ENCODE data around the gene LNX1.

Gene LNX1

GRCh38 chr4:53563824-53564223 lies 27.5 kb downstream of the LNX1 start:
- no peak for FAIRE-seq

GRCh38 chr4:53562409-53562808 lies 28.9 kb downstream of the LNX1 start:
- FAIRE-seq, result no peak

GRCh38 chr4:53559021-53559620 lies 32.2 kb downstream of the LNX1 start:
- no peak for FAIRE-seq

- FAIRE-seq, result no peak
Measured at GRCh38 chr4:53558065-53558801, 33.1 kb downstream of the LNX1 start.

GRCh38 chr4:53557669-53558064 lies 33.6 kb downstream of the LNX1 start:
- FAIRE-seq, result no peak

- FAIRE-seq, result no peak
Measured at GRCh38 chr4:53556651-53557050, 34.6 kb downstream of the LNX1 start.

GRCh38 chr4:53553486-53554210 lies 37.6 kb downstream of the LNX1 start:
- no peak for FAIRE-seq

- no peak for FAIRE-seq
Measured at GRCh38 chr4:53552711-53553110, 38.6 kb downstream of the LNX1 start.

- no peak for FAIRE-seq
Measured at GRCh38 chr4:53551958-53552357, 39.3 kb downstream of the LNX1 start.

- FAIRE-seq, result no peak
Measured at GRCh38 chr4:53551281-53551864, 39.9 kb downstream of the LNX1 start.

GRCh38 chr4:53548662-53549061 lies 42.6 kb downstream of the LNX1 start:
- FAIRE-seq, result no peak

- FAIRE-seq, result no peak
Measured at GRCh38 chr4:53547983-53548382, 43.3 kb downstream of the LNX1 start.

- FAIRE-seq, result no peak
Measured at GRCh38 chr4:53545942-53546581, 45.2 kb downstream of the LNX1 start.

GRCh38 chr4:53545273-53545672 lies 46.0 kb downstream of the LNX1 start:
- FAIRE-seq, result no peak

GRCh38 chr4:53543561-53543960 lies 47.7 kb downstream of the LNX1 start:
- FAIRE-seq, result no peak

GRCh38 chr4:53541577-53542206 lies 49.6 kb downstream of the LNX1 start:
- FAIRE-seq, result no peak

- no peak for FAIRE-seq
Measured at GRCh38 chr4:53538756-53539155, 52.5 kb downstream of the LNX1 start.

GRCh38 chr4:53537606-53538005 lies 53.7 kb downstream of the LNX1 start:
- FAIRE-seq, result no peak

- FAIRE-seq, result no peak
Measured at GRCh38 chr4:53536328-53536727, 55.0 kb downstream of the LNX1 start.

GRCh38 chr4:53535567-53535966 lies 55.7 kb downstream of the LNX1 start:
- FAIRE-seq, result no peak

GRCh38 chr4:53534684-53535083 lies 56.6 kb downstream of the LNX1 start:
- FAIRE-seq, result no peak

- FAIRE-seq, result no peak
Measured at GRCh38 chr4:53532521-53532920, 58.8 kb downstream of the LNX1 start.

Data from TTC549 (cell line).